Activated gamma-delta T cell (primary cell): ENCODE results near the gene MYO1H.

ENCODE experiments used
- DNase-seq: peaks from one replicate; lab custom pipeline; 2025; lab: John Stamatoyannopoulos, UW

MYO1H gene

DNA sequence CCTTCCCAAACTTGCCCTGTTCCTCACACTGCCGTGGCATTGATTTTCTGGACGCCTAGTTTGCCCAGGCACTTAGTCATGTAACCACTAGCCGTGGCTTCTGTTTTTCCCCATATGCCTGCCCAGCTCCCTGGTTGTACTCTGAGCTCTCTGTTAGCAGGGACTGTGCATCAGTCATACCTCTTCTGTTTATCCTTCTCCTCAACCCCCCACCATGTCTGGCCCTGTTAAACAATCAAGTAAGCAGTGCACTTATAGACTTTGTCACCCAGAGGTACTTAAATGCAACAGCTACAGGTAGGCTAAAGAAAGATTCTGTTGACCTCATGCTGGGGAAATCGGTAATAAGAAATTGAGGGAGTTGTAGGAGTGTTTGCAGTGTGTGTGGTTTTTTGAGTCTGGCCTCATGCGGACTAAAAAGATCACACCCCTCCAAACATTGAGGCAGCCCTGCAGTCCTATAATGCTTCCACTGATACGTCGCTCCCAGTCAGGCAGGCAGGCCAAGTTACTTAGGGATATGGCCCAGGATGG lies 146.7 kb downstream of the MYO1H start:
- DNase-seq = no peak

DNA sequence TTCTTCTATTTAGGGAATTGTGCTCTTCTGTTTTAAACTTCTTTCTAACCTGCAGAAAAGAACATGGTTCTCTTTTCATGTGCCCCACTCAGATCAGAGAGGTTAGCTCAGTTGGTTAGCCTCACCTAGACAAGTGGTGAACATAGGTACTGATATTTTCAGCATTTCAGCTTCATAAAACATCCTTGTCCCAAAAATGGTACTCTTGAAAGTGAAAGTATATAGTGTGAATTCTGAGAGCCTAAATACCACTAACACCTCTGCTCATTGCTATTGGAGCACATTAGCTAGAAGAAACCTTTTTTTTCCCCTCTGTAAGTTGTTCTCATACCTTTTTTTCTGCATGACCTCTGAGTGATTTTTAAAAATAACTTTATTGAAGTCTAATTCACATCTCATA lies 147.3 kb downstream of the MYO1H start:
- DNase-seq = no peak

DNA sequence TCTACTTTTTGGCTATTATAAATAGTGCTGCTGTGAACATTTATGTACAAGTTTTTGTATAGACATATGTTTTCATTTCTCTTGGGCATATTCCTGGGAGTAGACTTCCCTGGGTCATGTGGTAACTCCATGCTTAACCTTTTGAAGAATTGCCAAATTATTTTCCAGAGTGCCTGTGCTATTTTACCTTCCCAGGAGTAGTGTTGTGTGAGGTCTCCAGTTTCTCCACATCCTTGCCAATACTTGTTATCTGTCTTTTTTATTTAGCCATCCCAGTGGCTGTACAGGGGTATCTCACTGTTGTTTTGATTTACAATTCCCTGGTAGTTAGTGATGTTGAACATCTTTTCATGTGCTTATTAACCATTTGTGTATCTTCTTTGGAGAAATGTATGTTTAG lies 148.6 kb downstream of the MYO1H start:
- DNase-seq = no peak

GRCh38 chr12:109497675-109498074 lies 150.0 kb downstream of the MYO1H start:
- DNase-seq = no peak
